ENCODE measurements around the gene OSTM1. TPM values are rescaled to one million over a fixed set of nuclear protein-coding genes. Genes with fewer than 3 reads are reported as not detected.

The OSTM1 gene
- total and polyA plus RNA-seq, 2 of the 8 experiments (the other 6 are each of a cell fraction or from before 2014, with no cell fraction given): 17.7 to 26.1 TPM

DNA sequence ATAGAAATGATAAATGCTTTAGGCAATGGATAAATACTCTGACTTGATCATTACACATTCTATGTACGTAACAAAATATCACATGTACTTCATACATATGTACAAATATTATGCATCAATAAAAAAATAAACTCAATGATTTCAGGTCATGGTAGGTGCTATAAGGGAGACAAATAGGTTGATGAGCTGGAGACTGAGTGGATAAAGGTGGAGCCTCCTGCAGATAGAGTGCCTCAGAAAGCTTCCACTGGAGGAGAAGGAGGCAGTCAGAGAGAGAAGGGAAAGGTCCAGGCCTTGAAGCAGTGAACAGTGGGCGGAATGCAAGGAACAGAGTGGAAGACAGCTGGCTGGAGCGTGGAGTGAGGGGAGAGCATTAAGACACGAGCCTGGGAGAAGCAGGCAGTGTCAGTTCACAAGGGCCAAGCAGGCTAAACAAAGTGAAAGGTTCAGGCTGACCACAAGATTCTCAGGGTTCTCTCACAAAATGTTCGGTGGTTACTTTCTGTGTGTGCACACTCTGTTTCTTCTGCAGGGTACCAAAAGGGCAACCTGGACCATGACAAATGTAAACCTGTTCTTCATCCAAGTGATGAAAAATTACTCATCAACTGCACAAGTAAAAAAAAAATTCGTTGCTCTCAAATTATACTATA is 60.6 kb downstream of the OSTM1 start (continued):
- TF ChIP-seq TEAD4 (IDR thresholded peaks at IDR 0.05; ENCODE audit: low read depth, low read length): no peak
- TF ChIP-seq, protein P1, sequence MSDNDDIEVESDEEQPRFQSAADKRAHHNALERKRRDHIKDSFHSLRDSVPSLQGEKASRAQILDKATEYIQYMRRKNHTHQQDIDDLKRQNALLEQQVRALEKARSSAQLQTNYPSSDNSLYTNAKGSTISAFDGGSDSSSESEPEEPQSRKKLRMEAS (IDR thresholded peaks at IDR 0.05): no peak
